ENCODE measurements around the gene SMIM21.

The SMIM21 gene

DNA sequence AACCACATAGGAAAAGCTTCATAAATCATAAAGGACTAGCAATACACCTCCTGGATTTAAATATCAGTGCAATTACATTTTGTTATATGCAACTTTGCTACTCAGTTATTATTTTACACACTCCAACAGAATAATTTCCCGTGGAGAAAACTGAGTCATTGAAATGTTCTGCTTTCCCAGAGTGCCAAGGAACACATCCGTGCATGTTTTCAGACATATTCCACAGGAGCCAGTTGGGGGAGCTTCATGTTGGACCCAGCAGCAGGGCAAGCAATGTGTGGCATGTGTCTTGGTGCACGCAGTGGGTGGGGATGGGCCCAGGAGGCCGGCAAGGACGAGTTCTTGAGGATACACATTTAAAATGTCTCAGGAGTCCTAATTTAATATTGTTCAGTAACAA, 14.4 kb upstream of the SMIM21 start (continued):
- no peak for TF ChIP-seq CREB5 (CRISPR knock-in tag; IDR thresholded peaks at IDR 0.05; ENCODE audit: low read depth)
- TF ChIP-seq TCF4 (CRISPR knock-in tag; IDR thresholded peaks at IDR 0.05; ENCODE audit: borderline replicate concordance), result no peak
- TF ChIP-seq PPARA (CRISPR knock-in tag; IDR thresholded peaks at IDR 0.05; ENCODE audit: borderline replicate concordance), result no peak
- no peak for TF ChIP-seq ZFP30 (CRISPR knock-in tag; IDR thresholded peaks at IDR 0.05)
- TF ChIP-seq, protein P1, sequence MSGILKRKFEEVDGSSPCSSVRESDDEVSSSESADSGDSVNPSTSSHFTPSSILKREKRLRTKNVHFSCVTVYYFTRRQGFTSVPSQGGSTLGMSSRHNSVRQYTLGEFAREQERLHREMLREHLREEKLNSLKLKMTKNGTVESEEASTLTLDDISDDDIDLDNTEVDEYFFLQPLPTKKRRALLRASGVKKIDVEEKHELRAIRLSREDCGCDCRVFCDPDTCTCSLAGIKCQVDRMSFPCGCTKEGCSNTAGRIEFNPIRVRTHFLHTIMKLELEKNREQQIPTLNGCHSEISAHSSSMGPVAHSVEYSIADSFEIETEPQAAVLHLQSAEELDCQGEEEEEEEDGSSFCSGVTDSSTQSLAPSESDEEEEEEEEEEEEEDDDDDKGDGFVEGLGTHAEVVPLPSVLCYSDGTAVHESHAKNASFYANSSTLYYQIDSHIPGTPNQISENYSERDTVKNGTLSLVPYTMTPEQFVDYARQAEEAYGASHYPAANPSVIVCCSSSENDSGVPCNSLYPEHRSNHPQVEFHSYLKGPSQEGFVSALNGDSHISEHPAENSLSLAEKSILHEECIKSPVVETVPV (CRISPR knock-in tag; IDR thresholded peaks at IDR 0.05), result no peak

GRCh38 chr18:75439348-75439747, 11.8 kb upstream of the SMIM21 start:
- ATAC-seq, result no peak
- no peak for TF ChIP-seq POU6F1 (CRISPR knock-in tag; IDR thresholded peaks at IDR 0.05; ENCODE audit: borderline replicate concordance, low read depth)
- TF ChIP-seq OSR1 (CRISPR knock-in tag; IDR thresholded peaks at IDR 0.05), result no peak
- no peak for TF ChIP-seq ARNTL (CRISPR knock-in tag; IDR thresholded peaks at IDR 0.05; ENCODE audit: borderline replicate concordance, low read depth)
- TF ChIP-seq GLIS3 (CRISPR knock-in tag; IDR thresholded peaks at IDR 0.05), result no peak
- no peak for TF ChIP-seq SNAI2 (CRISPR knock-in tag; IDR thresholded peaks at IDR 0.05)
- TF ChIP-seq ZFP3 (CRISPR knock-in tag; IDR thresholded peaks at IDR 0.05), result no peak
- TF ChIP-seq PPARA (CRISPR knock-in tag; IDR thresholded peaks at IDR 0.05; ENCODE audit: borderline replicate concordance), result no peak
- no peak for TF ChIP-seq CSDC2 (CRISPR knock-in tag; IDR thresholded peaks at IDR 0.05)
- no peak for TF ChIP-seq ISL1 (CRISPR knock-in tag; IDR thresholded peaks at IDR 0.05)
- TF ChIP-seq ESRRG (CRISPR knock-in tag; IDR thresholded peaks at IDR 0.05), result no peak
- TF ChIP-seq ZNF8 (CRISPR knock-in tag; IDR thresholded peaks at IDR 0.05), result no peak

DNA sequence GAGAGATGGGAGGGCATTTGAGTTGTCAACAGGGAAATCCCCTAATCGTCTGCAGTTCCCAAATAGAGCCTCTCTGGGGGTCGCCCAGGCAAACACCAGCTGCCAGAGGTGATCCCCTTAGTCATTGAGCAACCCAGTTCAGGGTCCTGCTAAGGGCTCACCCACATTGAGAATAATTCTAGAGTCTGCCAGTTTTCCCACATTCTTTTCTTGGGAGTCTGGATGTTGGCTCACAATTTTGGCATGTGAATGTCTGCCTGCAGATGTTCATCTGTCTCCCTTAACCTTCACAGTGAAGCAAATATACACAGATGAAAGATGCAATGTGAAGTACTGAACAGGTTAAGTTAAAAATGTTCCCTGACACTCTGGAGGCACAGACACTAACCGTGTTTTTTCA, 11.4 kb upstream of the SMIM21 start:
- no peak for ATAC-seq
- TF ChIP-seq ZNF70 (CRISPR knock-in tag; IDR thresholded peaks at IDR 0.05), result no peak
- TF ChIP-seq OSR1 (CRISPR knock-in tag; IDR thresholded peaks at IDR 0.05), result no peak
- TF ChIP-seq, protein P1 (CRISPR knock-in tag; IDR thresholded peaks at IDR 0.05), result no peak
- TF ChIP-seq ZC3H10 (CRISPR knock-in tag; IDR thresholded peaks at IDR 0.05), result no peak
- TF ChIP-seq ZNF8 (CRISPR knock-in tag; IDR thresholded peaks at IDR 0.05), result no peak
- no peak for TF ChIP-seq GLIS3 (CRISPR knock-in tag; IDR thresholded peaks at IDR 0.05)
- TF ChIP-seq TOX (CRISPR knock-in tag; IDR thresholded peaks at IDR 0.05; ENCODE audit: borderline replicate concordance), result no peak

DNA sequence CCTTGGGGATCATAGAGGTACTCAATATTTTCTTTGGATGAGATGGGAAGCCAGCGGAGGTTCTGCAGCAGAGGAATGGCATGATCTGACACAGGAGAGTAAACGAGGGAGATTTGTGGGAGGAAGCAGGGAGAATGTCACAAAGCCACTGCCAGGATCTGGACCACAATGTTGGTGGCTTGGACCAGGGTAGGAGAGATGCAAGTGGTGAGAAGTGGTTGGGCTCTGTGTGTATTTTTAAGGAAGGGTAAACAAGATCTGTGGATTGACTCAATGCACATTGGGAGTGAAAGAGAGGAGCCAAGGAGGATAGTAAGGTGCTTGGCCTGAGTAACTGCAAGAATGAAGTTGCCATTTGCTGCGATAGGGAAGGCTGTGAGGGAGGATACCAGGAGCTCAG, 10.5 kb upstream of the SMIM21 start:
- TF ChIP-seq ZNF565 (CRISPR knock-in tag; conservative IDR thresholded peaks at IDR 0.05; ENCODE audit: low read depth) (no peak), OSR1 (CRISPR knock-in tag; IDR thresholded peaks at IDR 0.05) (no peak), POU6F1 (CRISPR knock-in tag; IDR thresholded peaks at IDR 0.05; ENCODE audit: borderline replicate concordance, low read depth) (no peak), ZFP30 (CRISPR knock-in tag; IDR thresholded peaks at IDR 0.05) (no peak), ZNF8 (CRISPR knock-in tag; IDR thresholded peaks at IDR 0.05) (no peak), ZFP3 (CRISPR knock-in tag; IDR thresholded peaks at IDR 0.05) (no peak), ESRRG (CRISPR knock-in tag; IDR thresholded peaks at IDR 0.05) (no peak), GLIS3 (CRISPR knock-in tag; IDR thresholded peaks at IDR 0.05) (no peak), ZNF70 (CRISPR knock-in tag; IDR thresholded peaks at IDR 0.05) (no peak), ZC3H10 (CRISPR knock-in tag; IDR thresholded peaks at IDR 0.05) (no peak), PATZ1 (CRISPR knock-in tag; IDR thresholded peaks at IDR 0.05; ENCODE audit: borderline replicate concordance) (no peak), TCF4 (CRISPR knock-in tag; IDR thresholded peaks at IDR 0.05; ENCODE audit: borderline replicate concordance) (no peak), TOX (CRISPR knock-in tag; IDR thresholded peaks at IDR 0.05; ENCODE audit: borderline replicate concordance) (no peak), PPARA (CRISPR knock-in tag; IDR thresholded peaks at IDR 0.05; ENCODE audit: borderline replicate concordance) (no peak), BACH2 (CRISPR knock-in tag; IDR thresholded peaks at IDR 0.05; ENCODE audit: borderline replicate concordance) (no peak)
- TF ChIP-seq, protein P1 (CRISPR knock-in tag; IDR thresholded peaks at IDR 0.05), result no peak
- no peak for ATAC-seq
